K562 (cell line): ENCODE measurements around the gene UBE2B. TPM values are rescaled to one million over a fixed set of nuclear protein-coding genes. Genes with fewer than 3 reads are reported as not detected.

Source experiments
- ATF7 ChIP-seq: fragments of 450-650 bp; IDR thresholded peaks from 2 replicates; pipeline ENCODE4 v1.7.1; 2014; ENCODE audit warnings: mild to moderate bottlenecking, moderate library complexity
- CCAR2 ChIP-seq: fragments of 200-400 bp; formaldehyde crosslinking; IDR thresholded peaks from 2 replicates; pipeline ENCODE4 v1.6.1; 2017; ENCODE audit warnings: mild to moderate bottlenecking, low read depth, low read length
- CREB1 ChIP-seq, 2 experiments: sonication (generic) in 1 of 2; formaldehyde crosslinking in 1 of 2; IDR thresholded peaks; 2 replicates each; pipeline versions ENCODE4 v1.6.1 to v1.8.0; 2012 to 2022; ENCODE audit warnings: inconsistent platforms in 1 of 2, mild to moderate bottlenecking in 1 of 2, missing genetic modification reagents in 1 of 2, moderate library complexity in 1 of 2
- CUX1 ChIP-seq: fragments of 200-800 bp; sonication (Bioruptor generic); IDR thresholded peaks from 2 replicates; pipeline ENCODE4 v1.6.1; 2016; ENCODE audit warnings: missing genetic modification characterization, missing compliant biosample characterization
- FOXP1 ChIP-seq: sonication (generic); formaldehyde crosslinking; IDR thresholded peaks from 2 replicates; pipeline ENCODE4 v1.8.0; 2022; ENCODE audit warnings: mild to moderate bottlenecking, missing genetic modification reagents
- ILK ChIP-seq: fragments of 450-650 bp; IDR thresholded peaks from 2 replicates; pipeline ENCODE4 v1.6.1; 2016; ENCODE audit warnings: missing genetic modification characterization, low read depth, mild to moderate bottlenecking, missing compliant biosample characterization, moderate library complexity, borderline replicate concordance
- NFYB ChIP-seq: IDR thresholded peaks from 2 replicates; pipeline ENCODE4 v1.6.1; 2011; ENCODE audit warnings: mild to moderate bottlenecking, moderate library complexity; ENCODE audit not compliant: insufficient read length; ENCODE audit errors: extremely low read depth
- PTTG1 ChIP-seq: fragments of 450-650 bp; IDR thresholded peaks from 2 replicates; pipeline ENCODE4 v1.6.1; 2016; ENCODE audit warnings: low read depth, mild to moderate bottlenecking, missing genetic modification characterization, missing compliant biosample characterization
- SMARCA4 ChIP-seq: fragments of 450-650 bp; IDR thresholded peaks from 2 replicates; pipeline ENCODE4 v1.6.1; 2016
- TARDBP ChIP-seq: fragments of 450-650 bp; IDR thresholded peaks from 2 replicates; pipeline ENCODE4 v1.6.1; 2016
- TSC22D4 ChIP-seq: fragments of 450-650 bp; IDR thresholded peaks from 2 replicates; pipeline ENCODE4 v1.6.1; 2016; ENCODE audit warnings: missing genetic modification characterization, missing biosample characterization, control low read depth
- U2AF1 ChIP-seq: fragments of 200-400 bp; formaldehyde crosslinking; optimal IDR thresholded peaks from 2 replicates; pipeline ENCODE3; 2017; ENCODE audit warnings: mild to moderate bottlenecking, low read depth, low read length, moderate library complexity
- ZNF354B ChIP-seq: fragments of 250-450 bp; sonication (Bioruptor Pico); IDR thresholded peaks from 2 replicates; pipeline ENCODE4 v1.4.0; 2020
- ZNF644 ChIP-seq: fragments of 200-800 bp; sonication (Bioruptor generic); IDR thresholded peaks from 2 replicates; pipeline ENCODE4 v1.6.1; 2016; ENCODE audit warnings: low read depth, missing genetic modification characterization, missing compliant biosample characterization
- ZSCAN29 ChIP-seq: fragments of 450-650 bp; IDR thresholded peaks from 2 replicates; pipeline ENCODE4 v1.6.1; 2017
- polyA plus RNA-seq, 8 experiments: library from polyadenylated mRNA; depleted of rRNA in 4 of 8; stranded (reverse) in 5 of 8; unstranded in 3 of 8; fragments of >200 nt; fragmentation: Nextera tagmentation in 2 of 8; fragmentation: Illumina TruSeq in 1 of 8; extraction: Ambion mirVana in 2 of 8; extraction: Trizol in 1 of 8; gene quantifications; 2 replicates each; pipeline versions ENCODE4 v1.2.1 to v1.2.3, GENCODE V29; 2011 to 2014; ENCODE audit warnings: inconsistent platforms in 1 of 8, missing spikeins in 1 of 8
- total RNA-seq, 7 experiments: library from RNA; depleted of rRNA in 6 of 7; stranded (reverse); fragments of >200 nt in 6 of 7; fragmentation: Illumina TruSeq in 2 of 7; extraction: Trizol in 2 of 7; gene quantifications; 2 replicates each; pipeline versions ENCODE4 v1.2.1 to v1.2.3, GENCODE V29; 2011 to 2021; ENCODE audit warnings: low replicate concordance in 1 of 7
- TF ChIP-seq, protein P1 (sequence below): fragments of 450-650 bp; IDR thresholded peaks from 2 replicates; pipeline ENCODE4 v1.6.1; 2017; ENCODE audit warnings: antibody characterized with exemption, mild to moderate bottlenecking
- TF ChIP-seq, protein P2 (sequence below): sonication (generic); formaldehyde crosslinking; IDR thresholded peaks from 2 replicates; pipeline ENCODE4 v1.8.1; 2023; ENCODE audit warnings: mild to moderate bottlenecking, missing genetic modification reagents, moderate library complexity
- TF ChIP-seq, protein P3 (sequence below): fragments of 450-650 bp; IDR thresholded peaks from 2 replicates; pipeline ENCODE4 v1.6.1; 2017; ENCODE audit warnings: mild to moderate bottlenecking, moderate library complexity

The UBE2B gene
- total and polyA plus RNA-seq, 9 of the 15 experiments (the other 6 are each of a cell fraction or from before 2014, with no cell fraction given): 13.1 to 198 (median 75.5) TPM

GRCh38 chr5:134437340-134437846, 66.0 kb downstream of the UBE2B start (continued):
- TF ChIP-seq, protein P1, sequence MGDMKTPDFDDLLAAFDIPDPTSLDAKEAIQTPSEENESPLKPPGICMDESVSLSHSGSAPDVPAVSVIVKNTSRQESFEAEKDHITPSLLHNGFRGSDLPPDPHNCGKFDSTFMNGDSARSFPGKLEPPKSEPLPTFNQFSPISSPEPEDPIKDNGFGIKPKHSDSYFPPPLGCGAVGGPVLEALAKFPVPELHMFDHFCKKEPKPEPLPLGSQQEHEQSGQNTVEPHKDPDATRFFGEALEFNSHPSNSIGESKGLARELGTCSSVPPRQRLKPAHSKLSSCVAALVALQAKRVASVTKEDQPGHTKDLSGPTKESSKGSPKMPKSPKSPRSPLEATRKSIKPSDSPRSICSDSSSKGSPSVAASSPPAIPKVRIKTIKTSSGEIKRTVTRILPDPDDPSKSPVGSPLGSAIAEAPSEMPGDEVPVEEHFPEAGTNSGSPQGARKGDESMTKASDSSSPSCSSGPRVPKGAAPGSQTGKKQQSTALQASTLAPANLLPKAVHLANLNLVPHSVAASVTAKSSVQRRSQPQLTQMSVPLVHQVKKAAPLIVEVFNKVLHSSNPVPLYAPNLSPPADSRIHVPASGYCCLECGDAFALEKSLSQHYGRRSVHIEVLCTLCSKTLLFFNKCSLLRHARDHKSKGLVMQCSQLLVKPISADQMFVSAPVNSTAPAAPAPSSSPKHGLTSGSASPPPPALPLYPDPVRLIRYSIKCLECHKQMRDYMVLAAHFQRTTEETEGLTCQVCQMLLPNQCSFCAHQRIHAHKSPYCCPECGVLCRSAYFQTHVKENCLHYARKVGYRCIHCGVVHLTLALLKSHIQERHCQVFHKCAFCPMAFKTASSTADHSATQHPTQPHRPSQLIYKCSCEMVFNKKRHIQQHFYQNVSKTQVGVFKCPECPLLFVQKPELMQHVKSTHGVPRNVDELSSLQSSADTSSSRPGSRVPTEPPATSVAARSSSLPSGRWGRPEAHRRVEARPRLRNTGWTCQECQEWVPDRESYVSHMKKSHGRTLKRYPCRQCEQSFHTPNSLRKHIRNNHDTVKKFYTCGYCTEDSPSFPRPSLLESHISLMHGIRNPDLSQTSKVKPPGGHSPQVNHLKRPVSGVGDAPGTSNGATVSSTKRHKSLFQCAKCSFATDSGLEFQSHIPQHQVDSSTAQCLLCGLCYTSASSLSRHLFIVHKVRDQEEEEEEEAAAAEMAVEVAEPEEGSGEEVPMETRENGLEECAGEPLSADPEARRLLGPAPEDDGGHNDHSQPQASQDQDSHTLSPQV: peak; percentile 6; the same call in 1 of the 2 replicates
- TF ChIP-seq ZSCAN29 (no peak), U2AF1 (no peak), CCAR2 (no peak), ILK (no peak), TARDBP (no peak), CUX1 (CRISPR knock-in tag) (no peak), SMARCA4 (no peak), CREB1 (IDR thresholded peaks at IDR 0.05) (no peak), CREB1 (CRISPR knock-in tag; IDR thresholded peaks at IDR 0.05) (no peak), FOXP1 (CRISPR knock-in tag) (no peak), ZNF354B (CRISPR knock-in tag) (no peak), ATF7 (no peak), TSC22D4 (tag) (no peak), ZNF644 (tag) (0 out of 2 replicates have a peak, but pooled peaks have one; percentile 16), PTTG1 (tag) (no peak), NFYB (no peak)
- TF ChIP-seq, protein P2, sequence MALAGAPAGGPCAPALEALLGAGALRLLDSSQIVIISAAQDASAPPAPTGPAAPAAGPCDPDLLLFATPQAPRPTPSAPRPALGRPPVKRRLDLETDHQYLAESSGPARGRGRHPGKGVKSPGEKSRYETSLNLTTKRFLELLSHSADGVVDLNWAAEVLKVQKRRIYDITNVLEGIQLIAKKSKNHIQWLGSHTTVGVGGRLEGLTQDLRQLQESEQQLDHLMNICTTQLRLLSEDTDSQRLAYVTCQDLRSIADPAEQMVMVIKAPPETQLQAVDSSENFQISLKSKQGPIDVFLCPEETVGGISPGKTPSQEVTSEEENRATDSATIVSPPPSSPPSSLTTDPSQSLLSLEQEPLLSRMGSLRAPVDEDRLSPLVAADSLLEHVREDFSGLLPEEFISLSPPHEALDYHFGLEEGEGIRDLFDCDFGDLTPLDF (CRISPR knock-in tag): no peak
- TF ChIP-seq, protein P3, sequence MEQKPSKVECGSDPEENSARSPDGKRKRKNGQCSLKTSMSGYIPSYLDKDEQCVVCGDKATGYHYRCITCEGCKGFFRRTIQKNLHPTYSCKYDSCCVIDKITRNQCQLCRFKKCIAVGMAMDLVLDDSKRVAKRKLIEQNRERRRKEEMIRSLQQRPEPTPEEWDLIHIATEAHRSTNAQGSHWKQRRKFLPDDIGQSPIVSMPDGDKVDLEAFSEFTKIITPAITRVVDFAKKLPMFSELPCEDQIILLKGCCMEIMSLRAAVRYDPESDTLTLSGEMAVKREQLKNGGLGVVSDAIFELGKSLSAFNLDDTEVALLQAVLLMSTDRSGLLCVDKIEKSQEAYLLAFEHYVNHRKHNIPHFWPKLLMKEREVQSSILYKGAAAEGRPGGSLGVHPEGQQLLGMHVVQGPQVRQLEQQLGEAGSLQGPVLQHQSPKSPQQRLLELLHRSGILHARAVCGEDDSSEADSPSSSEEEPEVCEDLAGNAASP: no peak
